HG03565 (cell line): Measurements from ENCODE around the gene MDM2.

Experiments used
- ATAC-seq: cut with Tn5 transposase; IDR thresholded peaks from one replicate; pipeline ENCODE4 v1.9.1; 2021; ENCODE audit warnings: mild to moderate bottlenecking, moderate library complexity; ENCODE audit not compliant: unreplicated experiment

Gene MDM2

DNA sequence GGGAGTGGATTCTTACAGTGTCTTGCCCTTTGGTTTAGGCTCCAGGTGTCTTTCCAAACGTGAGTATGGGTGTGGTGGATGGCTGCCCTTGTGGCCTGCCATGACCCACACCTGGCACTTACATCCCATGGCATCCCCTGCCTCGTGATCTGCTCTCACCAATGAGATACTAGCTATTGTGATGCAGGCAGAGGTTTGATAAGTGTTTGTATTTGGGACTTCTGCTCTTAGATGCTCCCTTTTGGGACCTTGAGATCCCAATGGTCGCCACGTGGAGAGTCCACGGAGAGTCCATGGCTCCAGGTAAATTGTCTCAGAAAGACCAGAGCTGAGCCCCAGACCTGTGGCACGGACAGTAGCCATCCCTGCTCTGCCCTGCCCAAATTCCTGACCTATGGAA lies 62.5 kb downstream of the MDM2 start:
- ATAC-seq, result no peak

DNA sequence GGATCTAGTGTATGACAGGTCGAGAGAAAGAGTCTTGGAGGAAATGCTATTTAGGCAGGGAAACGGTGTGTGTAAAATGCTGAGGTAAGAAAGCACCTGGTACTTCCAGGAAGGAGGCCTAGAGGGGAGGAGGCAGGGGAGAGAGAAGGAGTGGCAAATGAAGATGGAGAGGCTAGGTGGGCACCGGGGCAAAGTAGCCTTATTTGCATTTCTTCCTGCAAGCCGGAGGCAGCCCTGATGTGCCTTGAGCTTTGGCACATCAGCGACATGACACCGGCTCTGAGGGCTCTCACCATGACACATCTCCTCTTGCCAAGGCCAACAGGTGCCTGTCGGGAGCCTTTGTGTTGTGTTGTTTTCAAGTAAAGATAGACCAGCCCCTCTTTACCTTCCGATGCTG lies 63.4 kb downstream of the MDM2 start:
- ATAC-seq, result no peak

DNA sequence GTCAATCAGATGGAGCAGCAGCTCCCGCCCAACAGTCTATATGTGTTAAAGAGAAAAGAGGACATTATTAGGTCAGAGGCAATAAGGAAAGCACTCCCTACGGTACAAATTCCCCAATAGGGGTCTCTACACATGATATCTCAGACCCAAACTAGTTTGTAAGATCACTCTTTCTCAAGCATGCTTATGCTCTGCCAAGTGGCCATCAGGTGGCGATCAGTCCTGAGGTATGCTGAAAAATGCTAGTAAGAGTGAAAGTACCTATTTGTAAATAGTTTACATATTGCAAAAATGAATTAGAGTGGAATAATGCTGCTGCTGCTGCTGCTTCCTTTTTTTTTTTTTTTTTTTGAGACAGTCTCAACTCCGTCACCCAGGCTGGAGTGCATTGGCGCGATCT lies 63.9 kb downstream of the MDM2 start:
- ATAC-seq, result no peak

DNA sequence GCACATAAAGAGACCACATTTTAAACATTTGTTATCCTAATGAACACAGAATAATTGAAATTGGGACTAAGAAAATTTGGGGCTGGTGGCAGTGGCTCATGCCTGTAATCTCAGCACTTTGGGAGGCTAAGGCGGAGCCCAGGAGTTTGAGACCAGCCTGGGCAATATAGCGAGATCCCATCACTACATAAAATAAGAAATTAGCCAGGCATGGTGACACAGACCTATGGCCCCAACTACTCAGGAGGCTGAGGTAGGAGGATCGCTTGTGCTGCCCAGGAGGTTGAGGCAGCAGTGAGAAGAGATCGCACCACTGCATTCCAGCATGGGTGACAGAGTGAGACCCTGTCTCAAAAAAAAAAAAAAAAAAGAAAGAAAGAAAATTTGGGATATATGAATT lies 65.3 kb downstream of the MDM2 start:
- ATAC-seq, result no peak

DNA sequence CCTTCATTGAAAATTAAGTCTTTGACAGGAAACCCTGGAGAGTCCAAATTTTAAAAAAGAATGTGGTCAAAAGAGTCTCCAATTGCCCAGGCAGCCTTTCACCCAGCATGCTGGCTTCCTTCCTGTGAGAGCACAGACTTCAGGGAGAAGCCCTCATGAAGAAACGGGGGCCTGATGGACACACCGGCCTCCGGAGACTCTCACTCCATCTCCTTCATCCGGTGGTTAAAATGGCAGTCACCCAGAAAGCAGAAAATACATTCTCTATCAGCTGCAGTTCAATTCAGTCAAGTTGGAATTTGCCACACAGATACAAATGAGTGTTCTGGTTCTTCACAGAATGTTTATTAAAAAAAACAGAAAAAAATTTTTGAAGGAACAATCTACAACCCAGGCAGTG lies 68.5 kb downstream of the MDM2 start:
- no peak for ATAC-seq

DNA sequence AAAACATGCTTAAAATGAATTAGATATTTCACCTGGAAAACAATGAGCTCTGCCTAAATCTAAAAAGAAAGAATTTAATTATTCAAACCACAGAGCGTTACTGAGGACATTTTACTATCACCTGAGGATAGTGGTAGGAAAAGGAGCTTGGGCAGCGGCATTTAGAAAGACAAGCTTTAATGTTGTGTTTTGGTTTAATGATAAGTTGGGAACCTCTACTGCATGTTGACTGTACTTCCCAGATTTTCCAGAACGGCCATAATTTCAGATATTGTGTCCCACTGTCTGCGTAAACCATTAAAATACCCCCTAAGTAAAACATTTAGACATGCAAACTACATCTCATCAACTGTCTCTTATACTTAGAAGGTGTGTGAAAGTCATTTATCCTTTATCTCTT lies 69.6 kb downstream of the MDM2 start:
- no peak for ATAC-seq

DNA sequence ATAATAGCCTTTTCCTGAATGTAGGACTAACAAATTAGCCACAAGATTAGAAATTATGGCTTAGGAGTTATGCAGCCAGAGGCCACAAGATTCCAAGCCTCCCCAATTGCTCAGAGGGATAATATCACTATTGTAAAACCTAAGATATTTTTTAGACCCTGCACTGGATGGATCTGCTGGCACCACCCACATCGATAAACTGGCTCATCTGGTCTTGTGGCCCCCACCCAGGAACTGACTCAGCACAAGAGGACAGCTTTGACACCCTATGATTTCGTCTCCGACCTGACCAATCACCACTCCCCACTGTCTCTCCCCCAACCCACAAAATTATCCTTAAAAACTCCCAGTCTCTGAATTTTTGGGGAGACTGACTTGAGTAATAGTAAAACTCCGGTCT lies 70.3 kb downstream of the MDM2 start:
- no peak for ATAC-seq

DNA sequence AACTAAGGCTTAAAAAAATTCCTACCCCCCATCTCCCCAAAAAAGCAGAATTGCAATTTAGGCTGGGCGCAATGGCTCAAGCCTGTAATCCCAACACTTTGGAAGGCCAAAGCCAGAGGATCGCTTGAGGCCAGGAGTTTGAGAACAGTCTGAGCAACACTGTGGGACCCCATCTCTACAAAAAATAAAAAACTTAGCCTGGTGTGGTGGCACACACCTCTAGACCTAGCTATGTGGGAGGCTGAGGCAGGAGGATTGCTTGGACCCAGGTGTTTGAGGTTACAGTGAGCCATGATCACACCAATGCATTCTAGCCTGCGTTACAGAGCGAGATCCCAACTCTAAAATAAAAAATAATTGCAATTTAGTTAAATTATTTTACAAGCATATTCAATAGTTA lies 70.9 kb downstream of the MDM2 start:
- no peak for ATAC-seq

DNA sequence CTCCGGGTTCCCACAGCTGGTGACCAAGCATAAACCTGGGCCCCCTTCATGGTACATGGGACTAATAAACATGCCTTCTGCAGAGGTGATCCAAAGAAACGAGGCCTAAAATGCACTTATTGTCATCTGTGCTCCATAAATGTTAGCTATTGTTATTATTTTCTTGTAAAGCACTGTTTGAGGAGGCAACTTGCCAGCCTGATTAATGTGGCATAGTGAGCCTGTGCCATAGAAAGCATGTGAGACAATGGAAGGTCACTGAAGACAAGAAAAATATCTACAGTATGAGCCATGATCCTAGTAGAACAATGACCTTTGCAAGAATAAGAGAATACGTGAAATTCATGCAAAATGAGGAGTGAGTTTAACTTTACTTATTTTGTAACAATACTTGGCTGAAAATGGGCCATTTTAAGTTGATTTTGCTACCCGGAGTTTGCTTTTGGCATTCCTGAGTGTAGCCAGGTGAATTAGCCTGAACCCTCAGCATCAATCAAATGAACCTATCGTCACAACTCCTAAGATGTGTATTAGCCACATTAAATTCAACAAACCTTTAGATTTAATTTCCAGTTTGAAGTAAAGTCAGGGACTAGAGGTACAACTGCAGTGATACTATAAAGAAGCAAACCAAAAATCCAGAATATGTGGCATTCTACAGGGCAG lies 72.8 kb downstream of the MDM2 start:
- ATAC-seq, result no peak

DNA sequence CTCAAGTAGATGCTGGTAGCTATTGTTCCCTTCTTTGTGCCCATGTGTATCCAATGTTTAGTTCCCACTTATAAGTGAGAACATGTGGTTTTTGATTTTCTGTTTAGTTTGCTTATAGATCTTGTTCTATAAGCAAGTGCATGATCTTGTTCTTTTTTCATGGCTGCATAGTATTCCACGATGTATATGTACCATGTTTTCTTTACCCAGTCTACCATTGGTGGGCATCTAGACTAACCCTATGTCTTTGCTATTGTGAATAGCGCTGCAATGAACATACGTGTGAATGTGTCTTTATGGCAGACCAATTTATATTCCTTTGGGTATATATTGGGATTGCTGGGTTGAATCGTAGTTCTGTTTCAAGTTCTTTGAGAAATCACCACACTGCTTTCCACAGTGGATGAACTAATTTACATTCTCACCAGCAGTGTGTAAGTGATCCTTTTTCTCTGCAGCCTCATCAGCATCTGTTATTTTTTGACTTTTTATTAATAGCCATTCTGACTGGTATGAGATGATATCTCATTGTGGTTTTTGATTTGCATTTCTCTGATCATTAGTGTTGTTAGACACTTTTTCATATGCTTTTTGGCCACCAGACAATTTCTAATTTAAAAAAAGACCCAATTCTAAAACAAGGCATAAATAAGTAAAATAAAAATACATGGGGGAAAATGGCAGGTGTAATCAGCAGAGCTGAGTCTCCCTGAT lies 74.4 kb downstream of the MDM2 start:
- ATAC-seq, result no peak

DNA sequence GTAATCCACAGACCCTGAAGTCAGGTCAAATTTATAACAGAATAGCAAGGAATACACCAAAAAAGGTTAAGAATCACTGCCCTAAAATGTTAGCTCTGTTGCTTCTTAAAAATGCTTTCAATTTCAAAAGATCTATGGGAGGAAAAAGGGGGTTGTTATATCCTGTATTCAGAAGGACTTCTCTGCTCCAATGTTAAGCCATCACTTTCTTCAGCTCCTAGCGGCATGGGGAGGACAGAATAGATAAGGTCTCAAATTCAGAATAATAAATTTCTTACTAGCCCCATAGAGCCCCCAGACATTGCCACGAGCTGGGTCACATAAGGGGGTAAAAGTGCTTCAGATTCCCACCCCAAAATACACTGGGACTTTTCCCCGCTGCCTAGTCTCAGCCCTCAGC lies 75.2 kb downstream of the MDM2 start:
- ATAC-seq, result no peak

DNA sequence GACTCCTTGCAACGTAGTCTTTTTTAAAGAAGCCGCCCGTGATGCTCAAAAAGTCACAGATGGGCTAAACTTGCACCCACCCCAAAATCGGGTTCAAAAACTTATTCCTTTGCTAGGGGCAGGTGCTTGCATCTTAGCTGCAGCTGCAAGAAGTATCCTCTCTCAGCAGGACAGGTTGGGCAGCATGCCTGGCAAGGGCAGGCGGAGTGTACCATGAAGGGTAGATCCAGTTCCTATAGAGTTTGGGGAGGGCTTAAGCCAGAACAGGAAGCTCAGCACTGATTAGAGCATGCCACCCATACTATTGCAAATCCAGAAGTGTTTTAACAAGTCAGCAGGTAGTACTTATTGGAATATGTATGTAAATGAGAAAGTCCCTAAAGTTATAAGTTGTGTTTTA lies 76.3 kb downstream of the MDM2 start:
- no peak for ATAC-seq

DNA sequence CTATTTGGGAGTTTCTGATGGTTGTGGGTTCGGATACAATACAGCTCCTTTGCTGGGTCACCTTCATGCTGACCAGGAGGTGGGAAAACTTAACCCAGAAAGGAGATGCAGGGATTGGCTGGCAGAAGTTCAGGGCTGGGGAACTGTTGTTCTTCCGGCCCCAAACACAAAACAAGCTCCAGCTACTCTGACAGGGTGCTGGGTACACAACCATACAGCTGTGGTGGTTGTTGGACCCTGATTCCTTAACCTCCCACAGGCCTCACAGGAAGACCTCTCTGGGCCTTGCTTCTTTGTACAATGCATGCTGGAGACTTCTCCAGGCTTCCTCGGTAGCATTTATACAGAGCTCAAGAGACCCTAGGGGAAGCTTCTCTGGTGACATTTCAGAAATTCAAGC lies 77.4 kb downstream of the MDM2 start:
- ATAC-seq, result no peak

DNA sequence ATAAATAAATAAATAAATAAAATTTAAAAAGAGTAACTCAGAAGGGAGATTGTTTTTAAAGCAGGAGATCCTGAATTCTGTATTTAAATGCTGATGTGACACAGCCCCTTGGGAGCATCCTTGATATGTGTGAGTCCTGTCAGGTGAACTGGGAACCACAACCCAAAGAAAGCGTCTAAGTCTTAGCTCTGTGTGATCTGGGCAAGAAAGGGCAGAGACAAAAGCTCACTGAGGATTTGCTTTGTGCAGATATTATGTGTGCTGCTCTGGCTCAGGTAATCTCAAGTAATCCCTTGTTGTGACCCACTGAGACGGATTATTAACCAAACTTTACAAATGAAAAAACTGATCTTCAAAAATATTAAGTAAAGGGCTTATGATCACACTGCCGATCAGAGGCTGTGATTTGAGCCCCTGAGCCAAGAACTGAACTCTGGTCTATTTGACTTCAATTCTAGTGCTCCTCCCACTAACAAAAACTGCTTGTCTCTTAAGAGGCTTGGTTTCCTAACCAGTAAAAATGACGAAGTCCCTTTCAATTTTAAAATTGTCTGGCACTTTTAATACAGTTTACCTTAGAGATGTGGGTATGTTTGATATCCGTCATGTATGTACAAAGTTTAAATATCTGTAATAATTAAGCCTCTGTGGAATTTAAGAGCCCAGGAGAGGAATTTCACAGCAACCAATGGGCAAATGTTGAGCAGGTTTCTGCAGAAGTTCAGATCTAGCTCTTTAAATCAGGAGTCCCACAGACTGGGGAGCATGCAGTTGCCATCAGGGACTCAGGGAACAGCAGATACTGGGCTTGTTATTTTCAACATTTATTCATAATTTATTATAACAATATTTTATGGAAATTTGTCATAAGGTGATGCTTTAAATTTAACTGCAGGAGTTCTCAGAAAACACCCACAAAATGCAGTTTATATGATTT lies 78.9 kb downstream of the MDM2 start:
- no peak for ATAC-seq

DNA sequence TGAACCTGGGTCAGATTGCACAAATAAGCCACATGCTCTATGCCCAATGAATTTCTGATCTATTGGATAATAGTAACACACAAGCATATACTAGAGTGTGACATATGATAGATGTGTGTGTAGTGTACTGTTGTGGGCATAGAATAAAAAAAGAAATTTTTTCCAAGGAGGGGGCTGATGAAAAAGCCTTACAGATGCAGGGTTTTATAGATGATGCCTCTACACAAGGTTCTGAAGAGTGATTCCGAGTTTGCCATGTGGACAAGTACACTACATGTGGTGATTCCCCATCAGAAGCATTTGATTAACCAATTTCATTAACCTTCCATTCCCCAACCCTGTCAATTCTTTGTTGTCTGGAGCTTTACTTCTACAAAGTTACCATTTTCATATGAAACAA lies 79.7 kb downstream of the MDM2 start:
- no peak for ATAC-seq

DNA sequence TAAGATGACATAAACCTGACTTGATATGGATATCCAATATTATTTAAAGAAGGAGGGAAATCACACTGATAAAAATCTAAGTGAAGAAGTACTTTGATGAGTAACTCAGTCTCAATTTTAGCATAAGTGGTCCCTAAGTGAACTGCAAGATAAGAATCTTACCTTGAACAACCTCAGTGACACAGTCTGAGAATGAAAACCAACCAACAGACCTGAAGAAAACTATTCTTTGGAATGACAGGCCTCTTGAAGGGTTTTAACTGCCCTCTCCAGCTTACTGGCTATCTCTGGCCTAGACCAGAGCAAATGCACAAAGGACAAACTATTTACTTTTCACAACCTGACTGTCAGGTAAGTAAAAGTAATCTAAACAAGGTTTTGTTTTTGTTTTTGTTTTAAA lies 80.3 kb downstream of the MDM2 start:
- no peak for ATAC-seq

DNA sequence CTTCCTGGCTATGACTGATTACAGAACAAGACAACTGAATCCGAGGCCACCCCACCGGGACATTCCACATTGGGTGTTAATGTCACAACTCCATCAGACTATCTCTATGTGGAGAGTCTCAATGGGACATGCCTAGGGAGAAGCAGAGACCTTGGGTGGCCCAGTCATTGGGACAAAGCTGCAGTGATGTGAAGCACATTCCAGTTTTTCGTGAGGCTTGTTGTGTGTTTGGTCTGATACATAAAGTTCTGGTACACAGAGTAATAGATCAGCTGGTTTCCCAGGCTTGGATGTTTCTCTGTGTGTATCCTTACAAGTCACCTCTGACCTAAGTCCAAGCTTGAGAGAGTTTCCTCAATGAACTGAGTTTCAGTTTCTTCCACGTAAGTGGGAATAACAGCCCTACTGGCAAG lies 82.7 kb downstream of the MDM2 start:
- ATAC-seq, result no peak

DNA sequence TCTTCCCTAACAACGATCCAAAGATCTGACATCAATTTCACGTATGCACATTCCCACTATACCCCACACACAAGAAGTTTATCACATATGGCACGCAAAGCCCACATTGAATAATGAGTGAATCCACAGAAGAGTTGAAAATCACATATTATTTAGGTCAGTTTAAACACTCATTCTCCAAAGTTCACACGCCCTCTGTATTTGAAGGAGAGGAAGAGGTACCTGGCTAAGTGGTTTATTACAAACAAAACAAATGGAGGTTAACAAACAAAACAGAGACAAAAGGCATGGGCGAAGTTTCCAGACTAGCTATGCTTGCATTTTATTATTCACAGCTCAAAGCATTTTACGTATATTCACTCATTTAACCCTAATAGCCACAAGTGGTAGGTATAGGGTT lies 83.2 kb downstream of the MDM2 start:
- ATAC-seq, result no peak

DNA sequence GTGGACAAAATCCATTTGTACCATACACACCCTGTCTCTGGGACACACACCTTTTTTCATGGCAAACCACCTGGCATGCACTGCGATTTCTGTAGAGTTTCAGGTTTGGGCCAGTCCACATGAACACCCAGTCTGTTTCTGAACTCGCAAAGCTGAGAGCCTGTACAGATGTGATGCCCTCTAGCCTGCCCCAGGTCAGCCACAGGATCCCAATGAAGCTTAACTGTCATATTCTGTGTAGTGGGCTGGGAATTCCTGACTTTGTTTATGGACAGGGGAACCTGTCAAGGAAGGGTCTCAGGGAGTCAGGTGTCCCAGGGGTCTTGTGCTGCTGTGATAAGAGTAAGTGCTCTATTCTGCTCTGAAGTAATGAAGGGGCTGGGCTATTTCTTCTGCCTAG lies 85.2 kb downstream of the MDM2 start:
- ATAC-seq, result no peak

DNA sequence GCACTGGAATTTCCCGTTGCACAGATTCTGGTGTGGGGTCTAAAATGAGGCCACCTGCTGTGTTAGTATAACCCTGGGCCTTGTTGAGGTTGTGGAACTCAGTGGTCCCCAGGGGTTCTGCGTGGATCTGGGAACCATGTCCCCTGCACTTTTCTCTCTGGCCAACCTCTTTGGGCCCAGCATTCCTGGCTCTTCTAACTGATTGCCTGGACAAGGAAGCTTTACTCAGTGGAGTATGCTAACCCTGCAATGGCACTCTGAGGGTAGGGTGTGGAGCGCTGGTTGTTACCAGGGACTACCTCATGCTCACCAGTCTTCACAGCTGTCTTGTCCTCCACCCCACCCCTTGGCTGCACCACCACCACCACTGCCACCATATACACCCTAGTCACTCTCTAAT lies 85.8 kb downstream of the MDM2 start:
- ATAC-seq, result no peak

DNA sequence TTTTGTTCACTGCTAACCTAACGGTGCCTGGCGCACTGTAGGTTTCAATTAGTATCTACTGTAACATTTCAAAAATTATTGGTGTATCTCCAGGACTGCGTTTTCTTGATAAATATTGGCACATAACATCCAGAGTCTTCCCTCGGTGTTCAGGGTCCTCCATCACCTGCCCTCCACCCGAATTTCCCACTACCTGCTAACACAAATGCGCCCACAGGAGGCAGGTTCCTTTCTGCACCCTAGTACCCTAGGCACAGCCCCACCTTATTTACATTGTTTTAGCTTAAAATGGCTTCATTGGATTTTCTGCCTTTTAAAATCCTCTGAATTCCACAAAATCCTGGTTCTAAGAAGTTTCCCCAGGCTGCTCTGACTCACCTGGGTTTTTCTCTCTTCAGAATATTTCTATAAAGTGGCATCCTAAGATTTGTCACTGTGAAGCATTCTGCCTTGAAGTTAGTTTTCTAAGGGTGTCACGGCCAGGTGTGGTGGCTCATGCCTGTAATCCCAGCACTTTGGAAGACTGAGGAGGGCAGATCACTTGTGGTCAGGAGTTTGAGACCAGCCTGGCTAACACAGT lies 86.4 kb downstream of the MDM2 start:
- no peak for ATAC-seq
